D341Med (cell line): ENCODE results near the gene ZNF736.
A peak's percentile ranks its signal among the peaks of the same experiment; 100 is the strongest.
"Not testable (repeated sequence)": the region's sequence is repeated elsewhere in the genome, so short reads cannot be mapped to it uniquely, and the experiment has no call there.

Source experiments
- DNase-seq: peaks from one replicate; pipeline ENCODE4 v3.0.0; 2012; ENCODE audit warnings: low spot score

ZNF736 gene

GRCh38 chr7:64313740-64314491 lies at the start of gene ZNF736:
TSS of gene ZNF736 (plus strand) at chr7:64313961. CDS start at chr7:64314151, 190 bp downstream.
- DNase-seq: peak; percentile 91

- DNase-seq: no peak
Observed at GRCh38 chr7:64266341-64266919, 47.3 kb upstream of the ZNF736 start.

GRCh38 chr7:64277630-64278029 lies 36.1 kb upstream of the ZNF736 start:
- no peak for DNase-seq

- no peak for DNase-seq
Observed at GRCh38 chr7:64294701-64295420, 18.9 kb upstream of the ZNF736 start.

- DNase-seq: not testable (repeated sequence)
Observed at GRCh38 chr7:64297418-64297817, 16.3 kb upstream of the ZNF736 start.

GRCh38 chr7:64300641-64301405 lies 12.9 kb upstream of the ZNF736 start:
- DNase-seq: no peak

GRCh38 chr7:64307254-64308015 lies 6.3 kb upstream of the ZNF736 start:
- peak; percentile 88 for DNase-seq

- no peak for DNase-seq
Observed at GRCh38 chr7:64308016-64308270, 5.8 kb upstream of the ZNF736 start.

GRCh38 chr7:64310426-64310825 lies 3.3 kb upstream of the ZNF736 start:
- DNase-seq: no peak

- no peak for DNase-seq
Observed at GRCh38 chr7:64312826-64313225, 935 bp upstream of the ZNF736 start.

- no peak for DNase-seq
Observed at GRCh38 chr7:64314566-64314965, 805 bp downstream of the ZNF736 start.

- not testable (repeated sequence) for DNase-seq
Observed at GRCh38 chr7:64316031-64316742, 2.4 kb downstream of the ZNF736 start.

GRCh38 chr7:64320547-64321513 lies 7.1 kb downstream of the ZNF736 start:
- no peak for DNase-seq

GRCh38 chr7:64324166-64324565 lies 10.4 kb downstream of the ZNF736 start:
- not testable (repeated sequence) for DNase-seq

GRCh38 chr7:64348713-64349210 lies 35.0 kb downstream of the ZNF736 start:
- not testable (repeated sequence) for DNase-seq

- no peak for DNase-seq
Observed at GRCh38 chr7:64359543-64359942, 45.8 kb downstream of the ZNF736 start.

- DNase-seq: no peak
Observed at GRCh38 chr7:64371116-64371515, 57.4 kb downstream of the ZNF736 start.

- no peak for DNase-seq
Observed at GRCh38 chr7:64373017-64373416, 59.3 kb downstream of the ZNF736 start.

GRCh38 chr7:64400401-64400800 lies 86.6 kb downstream of the ZNF736 start:
- no peak for DNase-seq
